Measurements from ENCODE around the gene AGAP5. TPM values are rescaled to one million over a fixed set of nuclear protein-coding genes. Genes with fewer than 3 reads are reported as not detected.

AGAP5 gene
- total RNA-seq, 1 donor from 2014 or later = 3.3 TPM

- no peaks in the 10 kb centered on the region for H3K27me3 ChIP-seq (ENCODE audit: low read depth)
- DNase-seq = no peak
- peaks cover 5% of the 10 kb centered on the region for H3K36me3 ChIP-seq
- peak overlapping the region; percentile 94 for H3K27ac ChIP-seq (replicated peaks)
- intact Hi-C loops (cut with micrococcal nuclease) = loop anchor here (2.0 kb wide), 1 partner anchor 113 kb away; no protein-coding TSS in a partner anchor
- no peaks in the 10 kb centered on the region for H3K9me3 ChIP-seq (replicated peaks)
- peaks cover 44% of the 10 kb centered on the region for H3K4me1 ChIP-seq
- H3K4me3 ChIP-seq = no peak overlapping the region
- TF ChIP-seq, protein P1, sequence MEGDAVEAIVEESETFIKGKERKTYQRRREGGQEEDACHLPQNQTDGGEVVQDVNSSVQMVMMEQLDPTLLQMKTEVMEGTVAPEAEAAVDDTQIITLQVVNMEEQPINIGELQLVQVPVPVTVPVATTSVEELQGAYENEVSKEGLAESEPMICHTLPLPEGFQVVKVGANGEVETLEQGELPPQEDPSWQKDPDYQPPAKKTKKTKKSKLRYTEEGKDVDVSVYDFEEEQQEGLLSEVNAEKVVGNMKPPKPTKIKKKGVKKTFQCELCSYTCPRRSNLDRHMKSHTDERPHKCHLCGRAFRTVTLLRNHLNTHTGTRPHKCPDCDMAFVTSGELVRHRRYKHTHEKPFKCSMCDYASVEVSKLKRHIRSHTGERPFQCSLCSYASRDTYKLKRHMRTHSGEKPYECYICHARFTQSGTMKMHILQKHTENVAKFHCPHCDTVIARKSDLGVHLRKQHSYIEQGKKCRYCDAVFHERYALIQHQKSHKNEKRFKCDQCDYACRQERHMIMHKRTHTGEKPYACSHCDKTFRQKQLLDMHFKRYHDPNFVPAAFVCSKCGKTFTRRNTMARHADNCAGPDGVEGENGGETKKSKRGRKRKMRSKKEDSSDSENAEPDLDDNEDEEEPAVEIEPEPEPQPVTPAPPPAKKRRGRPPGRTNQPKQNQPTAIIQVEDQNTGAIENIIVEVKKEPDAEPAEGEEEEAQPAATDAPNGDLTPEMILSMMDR (IDR thresholded peaks at IDR 0.05; ENCODE audit: borderline replicate concordance) = peak; percentile 87
These were observed 53.7 kb downstream of the AGAP5 start for GRCh38 chr10:73644015-73644743.

GRCh38 chr10:73643362-73643761, 54.5 kb downstream of the AGAP5 start:
- Histone ChIP-seq H3K27ac (replicated peaks) (no peak overlapping the region), H3K36me3 (peaks cover 5% of the 10 kb centered on the region), H3K4me1 (peaks cover 37% of the 10 kb centered on the region), H3K9me3 (replicated peaks) (no peaks in the 10 kb centered on the region), H3K4me3 (no peak overlapping the region), H3K27me3 (ENCODE audit: low read depth) (no peaks in the 10 kb centered on the region)
- intact Hi-C loops (cut with micrococcal nuclease) = no loop called here
- DNase-seq = no peak
- TF ChIP-seq, protein P1 (IDR thresholded peaks at IDR 0.05; ENCODE audit: borderline replicate concordance) = no peak

- no peak for DNase-seq
- TF ChIP-seq, protein P1 (IDR thresholded peaks at IDR 0.05; ENCODE audit: borderline replicate concordance) = no peak
- Histone ChIP-seq H3K9me3 (replicated peaks) (no peaks in the 10 kb centered on the region), H3K36me3 (no peaks in the 10 kb centered on the region), H3K4me3 (no peak within 1 kb of the TSS), H3K4me1 (peaks cover 19% of the 10 kb centered on the region), H3K27ac (replicated peaks) (peak within 1 kb of the TSS; percentile 36), H3K27me3 (ENCODE audit: low read depth) (no peaks in the 10 kb centered on the region)
- intact Hi-C loops (cut with micrococcal nuclease) = no loop called here
These were observed 56.4 kb downstream of the AGAP5 start, which contains the start of gene MYOZ1 for GRCh38 chr10:73641328-73642060. MYOZ1 (minus strand) TSS chr10:73641474; CDS start chr10:73640017, 1,457 bp downstream.

DNA sequence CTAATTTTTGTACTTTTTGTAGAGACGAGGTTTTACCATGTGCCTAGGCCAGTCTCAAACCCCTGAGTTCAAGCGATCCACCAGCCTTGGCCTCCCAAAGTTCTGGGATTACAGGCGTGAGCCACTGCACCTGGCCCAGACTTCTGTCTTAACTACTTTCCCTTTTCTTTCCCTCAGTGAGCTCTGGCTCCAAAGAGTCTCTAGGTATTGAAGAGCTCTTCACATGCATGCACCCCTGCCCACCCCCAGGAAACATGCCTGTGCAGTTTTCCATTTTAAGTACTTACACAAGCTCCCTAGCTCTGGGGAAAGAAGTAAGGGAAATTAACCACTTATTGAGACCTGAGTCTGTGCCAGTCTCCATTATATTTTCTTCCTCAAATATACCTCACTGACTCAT, 58.6 kb downstream of the AGAP5 start:
- Histone ChIP-seq H3K4me3 (no peak overlapping the region), H3K27ac (replicated peaks) (no peak overlapping the region), H3K9me3 (replicated peaks) (no peaks in the 10 kb centered on the region), H3K36me3 (no peaks in the 10 kb centered on the region), H3K4me1 (peaks cover 6% of the 10 kb centered on the region), H3K27me3 (ENCODE audit: low read depth) (no peaks in the 10 kb centered on the region)
- no peak for DNase-seq
- intact Hi-C loops (cut with micrococcal nuclease) = no loop called here
- TF ChIP-seq, protein P1 (IDR thresholded peaks at IDR 0.05; ENCODE audit: borderline replicate concordance) = no peak

GRCh38 chr10:73635781-73636180, 62.1 kb downstream of the AGAP5 start:
- H3K9me3 ChIP-seq (replicated peaks) = no peaks in the 10 kb centered on the region
- intact Hi-C loops (cut with micrococcal nuclease) = no loop called here
- TF ChIP-seq, protein P1 (IDR thresholded peaks at IDR 0.05; ENCODE audit: borderline replicate concordance) = no peak
- H3K27me3 ChIP-seq (ENCODE audit: low read depth) = no peaks in the 10 kb centered on the region
- H3K27ac ChIP-seq (replicated peaks) = no peak overlapping the region
- no peak for DNase-seq
- H3K36me3 ChIP-seq = no peaks in the 10 kb centered on the region
- no peaks in the 10 kb centered on the region for H3K4me1 ChIP-seq
- no peak overlapping the region for H3K4me3 ChIP-seq

All from left ventricle myocardium inferior (tissue), 1 donor.